UCSD-AML1 (cell line): ENCODE results near the gene IL23R.
"Not testable (repeated sequence)": the region's sequence is repeated elsewhere in the genome, so short reads cannot be mapped to it uniquely, and the experiment has no call there.

Experiments used
- DNase-seq: peaks from one replicate; lab custom pipeline; 2025; ENCODE audit not compliant: unreplicated experiment; lab: John Stamatoyannopoulos, UW

Gene IL23R, protein sequence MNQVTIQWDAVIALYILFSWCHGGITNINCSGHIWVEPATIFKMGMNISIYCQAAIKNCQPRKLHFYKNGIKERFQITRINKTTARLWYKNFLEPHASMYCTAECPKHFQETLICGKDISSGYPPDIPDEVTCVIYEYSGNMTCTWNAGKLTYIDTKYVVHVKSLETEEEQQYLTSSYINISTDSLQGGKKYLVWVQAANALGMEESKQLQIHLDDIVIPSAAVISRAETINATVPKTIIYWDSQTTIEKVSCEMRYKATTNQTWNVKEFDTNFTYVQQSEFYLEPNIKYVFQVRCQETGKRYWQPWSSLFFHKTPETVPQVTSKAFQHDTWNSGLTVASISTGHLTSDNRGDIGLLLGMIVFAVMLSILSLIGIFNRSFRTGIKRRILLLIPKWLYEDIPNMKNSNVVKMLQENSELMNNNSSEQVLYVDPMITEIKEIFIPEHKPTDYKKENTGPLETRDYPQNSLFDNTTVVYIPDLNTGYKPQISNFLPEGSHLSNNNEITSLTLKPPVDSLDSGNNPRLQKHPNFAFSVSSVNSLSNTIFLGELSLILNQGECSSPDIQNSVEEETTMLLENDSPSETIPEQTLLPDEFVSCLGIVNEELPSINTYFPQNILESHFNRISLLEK

DNA sequence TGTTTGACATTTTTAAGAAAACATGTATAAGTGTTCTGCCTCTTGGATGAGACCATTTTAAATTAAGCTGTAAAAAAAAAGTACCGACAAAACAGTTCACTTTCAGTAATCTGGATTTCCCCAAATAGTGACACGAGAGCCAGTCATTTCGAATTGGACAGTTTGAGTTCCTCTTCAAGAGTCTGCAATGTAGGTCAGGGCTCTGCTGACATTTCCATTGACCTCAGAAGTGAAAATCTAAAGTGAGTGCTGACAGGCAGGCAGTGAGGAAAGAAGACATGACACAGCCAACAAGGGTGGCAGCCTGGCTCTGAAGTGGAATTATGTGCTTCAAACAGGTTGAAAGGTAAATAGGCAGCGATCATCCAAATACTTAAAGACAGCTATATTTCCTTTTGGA is at the start of gene IL23R:
Gene IL23R (plus strand): TSS at position 259 of the 400 bp plus-strand sequence. CDS start 1,667 bp downstream, outside the sequence.
- DNase-seq, result no peak

DNA sequence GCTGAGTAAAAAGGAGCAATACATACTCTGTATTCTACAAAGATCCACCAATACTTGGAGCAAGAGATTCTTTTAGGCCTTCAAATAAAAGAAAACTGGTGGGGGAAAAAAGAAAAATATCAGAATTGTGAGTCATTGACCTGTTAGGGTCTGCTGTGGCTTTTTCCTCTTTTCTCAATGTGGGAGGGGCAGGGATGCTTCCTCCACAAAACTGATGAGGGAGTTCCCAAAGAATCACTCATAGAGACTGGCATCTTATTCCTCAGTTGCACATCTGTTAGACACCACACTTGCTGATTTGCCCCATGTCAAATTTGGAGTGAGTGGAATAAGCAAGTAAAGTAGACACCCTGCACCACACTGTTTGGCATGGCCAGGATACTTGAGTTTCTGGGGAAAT is 48.1 kb upstream of the IL23R start:
- no peak for DNase-seq

DNA sequence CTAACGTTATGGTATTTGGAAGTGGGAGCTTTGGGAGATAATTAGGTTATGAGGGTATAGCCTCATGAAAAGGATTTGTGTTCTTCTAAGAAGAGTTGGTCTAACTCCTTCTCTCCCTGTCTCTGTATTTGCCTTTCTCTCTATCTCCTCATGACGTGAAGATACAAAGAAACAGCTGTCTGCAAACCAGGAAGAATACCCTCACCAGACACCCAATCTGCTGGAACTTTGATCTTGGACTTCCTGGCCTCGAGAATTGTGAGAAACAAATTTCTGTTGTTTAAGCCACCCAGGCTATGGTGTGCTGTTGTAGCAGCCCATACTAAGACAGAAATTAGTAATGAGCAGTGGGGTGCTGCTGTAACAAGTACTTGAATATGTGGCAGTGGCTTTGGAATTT is 47.6 kb upstream of the IL23R start:
- no peak for DNase-seq

DNA sequence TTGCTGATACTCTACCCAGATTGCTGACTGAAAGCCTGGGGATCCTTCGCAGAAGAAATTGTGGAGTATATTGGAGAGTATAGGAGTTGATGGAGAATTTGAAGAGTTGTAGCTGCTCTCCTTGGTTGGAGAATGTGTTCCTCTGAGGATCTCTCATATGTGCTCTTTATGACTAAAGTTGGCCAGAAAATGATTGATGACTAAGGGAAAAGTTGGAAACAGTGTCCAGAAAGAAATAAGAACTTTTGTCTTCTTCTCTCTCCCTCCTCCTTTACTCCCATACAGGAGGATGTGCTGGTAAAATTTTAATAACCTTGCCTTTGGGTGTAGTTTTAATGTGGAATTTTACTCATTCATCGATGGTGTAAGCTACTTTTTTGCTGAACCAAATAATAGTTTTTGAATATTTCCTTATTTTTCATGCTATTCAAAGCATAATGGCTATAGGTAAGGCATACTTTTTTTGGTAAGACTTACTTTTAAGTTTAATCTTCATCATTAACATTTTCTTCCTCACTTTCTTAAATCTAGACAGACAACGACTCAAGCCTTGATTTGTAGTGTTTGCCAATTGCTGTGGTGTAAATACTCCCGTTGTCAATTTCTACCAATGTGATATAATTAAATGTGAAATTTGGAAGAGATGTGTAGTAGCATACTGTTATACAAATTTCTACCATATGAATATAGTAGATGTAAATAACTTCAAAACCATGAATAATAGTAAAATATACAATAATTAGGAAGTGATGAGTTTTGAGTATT is 45.2 kb upstream of the IL23R start:
- DNase-seq, result no peak

DNA sequence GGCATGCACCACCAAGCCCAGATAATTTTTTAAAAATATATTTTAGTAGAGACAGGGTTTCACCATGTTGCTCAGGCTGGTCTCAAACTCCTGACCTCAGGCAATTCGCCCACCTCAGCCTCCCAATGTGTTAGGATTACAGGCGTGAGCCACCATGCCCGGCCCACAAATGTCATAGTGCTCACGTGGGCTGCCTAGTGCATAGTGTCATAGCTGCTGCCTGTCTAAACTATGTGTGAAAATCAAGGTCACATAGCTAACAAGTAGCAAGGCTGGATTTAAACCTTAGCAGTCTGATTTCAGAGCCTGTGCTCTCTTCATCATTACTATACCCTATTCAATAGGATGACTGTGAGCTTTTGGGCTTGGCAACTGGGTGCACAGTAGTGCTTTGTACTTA is 41.8 kb upstream of the IL23R start:
- DNase-seq, result no peak

DNA sequence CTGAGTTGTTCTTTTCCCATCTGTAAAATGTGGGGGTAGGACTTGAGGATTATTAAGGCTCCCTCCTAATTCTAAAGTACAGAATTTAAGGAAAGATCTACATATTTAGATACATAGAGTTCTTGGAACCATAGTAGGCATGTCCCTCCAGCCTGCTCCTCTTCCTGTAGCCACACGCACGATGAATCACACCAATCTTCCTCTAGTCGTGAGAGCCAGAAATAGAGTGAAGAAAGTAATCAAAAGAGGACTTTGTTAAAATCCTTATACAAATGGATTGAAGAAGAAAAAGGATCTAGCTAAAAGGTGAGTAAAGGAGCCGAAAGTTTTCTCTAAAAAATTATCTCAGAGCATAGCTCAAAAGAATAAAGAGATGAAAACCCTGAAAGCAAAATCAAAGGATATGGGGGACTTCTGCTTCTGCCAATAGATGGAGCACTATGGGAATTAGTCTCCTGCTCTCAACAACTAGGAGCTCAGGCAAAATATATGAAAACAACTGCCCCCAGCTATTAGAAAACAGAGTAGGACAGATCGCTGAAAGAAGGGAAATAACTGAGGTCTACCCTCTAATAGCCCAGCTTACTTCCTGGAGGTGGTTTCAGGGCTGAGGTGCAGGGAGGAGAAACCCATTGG is 40.0 kb upstream of the IL23R start:
- no peak for DNase-seq

DNA sequence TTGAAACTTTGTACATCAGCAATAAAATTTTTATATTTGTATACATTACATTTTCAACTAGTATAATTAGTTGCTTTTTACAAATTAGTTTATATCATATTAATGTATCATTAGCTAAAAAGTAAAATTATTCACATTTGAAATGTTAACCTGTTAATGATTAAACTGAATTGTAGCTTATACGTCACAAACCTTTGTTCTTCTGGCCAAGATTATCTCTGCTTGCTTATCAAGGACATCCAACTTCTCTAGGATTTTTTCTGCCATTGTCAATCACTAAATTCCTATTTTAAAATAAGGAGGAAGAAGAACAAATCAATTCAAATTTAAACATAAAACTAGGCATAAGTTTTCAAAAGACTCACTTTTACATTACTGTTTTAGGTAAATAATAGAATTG is 39.3 kb upstream of the IL23R start:
- no peak for DNase-seq

DNA sequence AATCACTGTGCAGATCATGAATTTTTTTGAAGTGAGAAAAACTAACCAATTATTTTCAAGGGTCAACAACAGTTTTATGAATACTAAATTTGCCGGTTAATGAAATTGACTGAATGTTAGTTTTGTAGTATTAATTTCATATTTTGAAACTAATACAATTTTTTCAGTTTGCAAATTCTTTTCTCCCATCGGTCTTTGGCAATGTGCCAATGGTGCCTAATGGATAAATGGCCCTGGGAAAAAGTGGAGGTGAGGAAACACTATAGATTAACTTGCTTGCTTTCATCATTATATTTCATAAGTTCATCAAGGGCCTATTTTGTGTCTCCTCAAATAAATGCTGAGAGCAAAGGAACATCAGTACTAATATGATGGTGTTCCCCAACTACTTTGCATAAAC is 35.6 kb upstream of the IL23R start:
- DNase-seq, result no peak

DNA sequence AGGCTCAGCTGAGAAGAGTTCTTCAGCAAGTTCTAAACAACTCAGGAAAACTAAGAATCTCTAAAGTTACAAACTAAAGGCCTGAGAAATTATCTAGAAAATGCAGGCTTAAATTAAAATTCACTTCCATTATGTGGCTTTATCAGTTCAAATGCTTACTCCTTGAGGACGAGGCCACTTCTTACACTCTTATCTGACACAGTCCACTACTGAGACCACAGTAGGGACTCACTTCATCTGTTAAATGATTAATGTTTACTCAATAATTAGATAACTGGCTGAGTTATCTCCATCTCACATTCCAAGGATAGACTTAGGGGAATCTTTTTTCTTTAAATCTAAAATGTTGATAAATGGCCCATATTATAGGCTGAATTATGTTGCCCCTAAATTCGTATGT is 33.1 kb upstream of the IL23R start:
- no peak for DNase-seq

DNA sequence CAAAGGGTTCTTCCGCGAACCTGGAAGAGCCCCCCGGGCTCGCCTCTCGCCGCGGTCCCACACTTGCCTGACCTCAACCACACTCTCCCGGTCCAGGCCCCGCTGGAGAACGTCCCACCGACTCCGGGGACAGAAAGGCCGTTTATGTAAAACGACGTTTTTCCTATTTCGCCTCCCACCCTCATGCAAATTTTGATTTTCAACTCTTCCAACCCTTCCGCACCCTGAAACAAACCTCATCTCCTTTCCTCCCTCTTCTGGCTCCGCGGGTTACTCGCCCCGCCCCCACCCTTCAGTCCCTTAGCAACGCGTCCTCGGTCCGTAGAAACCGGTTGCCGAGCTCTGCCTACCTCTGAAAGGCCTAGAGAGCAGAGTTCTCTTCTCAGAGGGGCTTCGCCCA is 31.6 kb upstream of the IL23R start, which contains the start of gene C1orf141:
Gene C1orf141 (minus strand): TSS at position 276 of the 400 bp plus-strand sequence. CDS start 7,730 bp downstream, outside the sequence.
- no peak for DNase-seq

DNA sequence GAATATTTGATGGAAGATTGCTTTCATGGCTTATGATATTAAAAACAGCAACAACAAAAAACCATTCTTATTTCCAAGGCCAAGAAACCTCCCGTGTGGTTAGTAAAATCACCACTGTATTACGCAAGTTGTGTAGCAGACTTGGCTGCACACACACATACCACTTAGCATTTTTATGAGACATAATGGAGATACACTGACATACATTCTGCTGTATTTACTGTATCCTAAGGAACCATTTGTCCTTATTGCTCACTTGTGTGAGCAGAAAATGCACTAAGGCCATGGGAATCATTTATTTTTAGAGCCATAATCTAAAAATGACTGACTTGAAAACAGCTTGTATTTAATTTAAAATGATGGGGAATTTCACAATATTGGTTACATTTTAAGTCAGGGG is 30.9 kb upstream of the IL23R start:
- no peak for DNase-seq

DNA sequence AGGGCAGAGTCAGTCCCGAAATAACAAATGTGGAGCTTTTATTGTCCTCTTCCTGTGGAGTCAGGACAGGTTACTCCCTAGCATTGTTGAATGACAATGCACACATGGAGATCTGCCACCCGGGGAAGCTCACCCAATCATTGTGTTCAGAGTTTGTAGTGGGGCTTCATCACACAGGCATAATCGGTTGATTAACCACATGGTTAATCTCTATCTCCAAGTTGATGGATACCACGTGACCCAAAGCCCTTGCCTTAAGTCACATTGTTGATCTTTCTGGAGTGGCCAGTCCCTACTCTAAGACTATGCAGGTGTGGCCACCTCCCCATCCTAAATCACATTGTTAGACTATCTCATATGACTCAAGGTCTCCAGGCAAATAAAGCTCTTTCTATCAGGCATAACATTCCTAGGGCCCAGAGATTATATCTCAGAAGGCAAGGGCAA is 28.9 kb upstream of the IL23R start:
- no peak for DNase-seq

DNA sequence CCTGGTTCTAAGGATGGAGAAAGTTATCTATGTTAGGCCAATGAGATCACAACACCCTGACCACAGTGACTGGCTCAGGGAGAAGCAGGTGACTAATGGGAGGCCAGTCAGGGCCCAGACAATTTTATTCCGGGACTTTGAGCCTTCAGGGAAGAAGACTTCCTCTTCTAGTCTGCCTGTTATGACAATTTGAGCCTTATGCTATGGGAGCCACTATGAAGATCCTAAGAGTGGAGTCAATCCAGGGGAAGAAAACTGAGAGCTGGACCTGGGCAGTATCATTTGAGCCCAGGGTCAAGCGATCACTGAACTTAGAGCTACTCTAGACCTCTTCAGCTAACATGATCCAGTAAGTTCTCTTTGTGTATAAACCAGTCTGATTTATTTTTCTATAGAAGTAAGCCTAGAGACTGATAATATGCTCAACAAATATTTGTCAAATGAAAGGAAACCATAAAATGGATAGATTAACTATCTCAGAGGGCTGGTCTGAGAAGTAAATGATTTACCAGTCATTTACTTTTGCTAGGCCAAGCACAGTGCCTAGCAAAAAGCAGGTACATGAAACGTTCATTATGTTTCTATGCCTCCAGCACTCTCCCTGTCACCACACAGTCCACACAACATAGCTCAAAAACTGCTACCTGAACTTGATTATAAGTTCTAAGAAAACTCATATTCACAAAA is 27.3 kb upstream of the IL23R start:
- no peak for DNase-seq

DNA sequence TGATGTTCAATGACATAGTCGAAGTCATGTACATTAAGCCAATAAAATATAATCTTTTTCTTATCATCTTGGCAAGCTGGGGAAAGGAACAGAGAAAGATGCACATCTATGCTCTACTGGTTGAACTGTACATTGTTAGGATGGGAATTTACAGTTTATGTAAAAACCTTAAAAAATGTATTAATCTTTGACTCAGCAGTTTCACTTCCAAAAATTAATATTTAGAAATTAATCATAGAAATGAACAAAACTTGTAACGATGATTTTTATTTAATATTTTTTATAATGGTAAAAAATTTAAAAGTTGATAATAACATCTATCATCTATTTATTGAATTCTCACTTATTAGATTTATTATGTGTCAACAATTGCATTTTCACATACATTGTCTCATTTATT is 25.8 kb upstream of the IL23R start:
- no peak for DNase-seq

DNA sequence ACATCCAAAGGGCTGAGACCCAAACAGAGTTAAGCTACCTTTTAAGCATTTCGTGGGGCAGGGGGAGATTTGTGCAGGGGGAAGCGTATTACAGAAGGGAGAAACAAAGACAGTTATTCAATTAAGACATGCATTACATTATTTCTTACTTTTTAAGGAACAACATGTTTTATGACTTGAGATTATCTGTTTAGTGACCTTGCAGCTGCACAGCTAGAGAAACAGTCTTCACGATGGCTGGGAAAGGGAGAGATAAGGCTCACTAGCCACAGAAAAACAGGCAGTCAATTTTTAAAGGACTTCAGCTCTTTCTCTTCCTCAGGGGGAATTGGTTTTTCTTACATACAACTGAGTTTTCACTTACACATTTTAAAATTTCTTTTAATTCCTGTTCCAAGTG is 24.4 kb upstream of the IL23R start:
- DNase-seq, result not testable (repeated sequence)

DNA sequence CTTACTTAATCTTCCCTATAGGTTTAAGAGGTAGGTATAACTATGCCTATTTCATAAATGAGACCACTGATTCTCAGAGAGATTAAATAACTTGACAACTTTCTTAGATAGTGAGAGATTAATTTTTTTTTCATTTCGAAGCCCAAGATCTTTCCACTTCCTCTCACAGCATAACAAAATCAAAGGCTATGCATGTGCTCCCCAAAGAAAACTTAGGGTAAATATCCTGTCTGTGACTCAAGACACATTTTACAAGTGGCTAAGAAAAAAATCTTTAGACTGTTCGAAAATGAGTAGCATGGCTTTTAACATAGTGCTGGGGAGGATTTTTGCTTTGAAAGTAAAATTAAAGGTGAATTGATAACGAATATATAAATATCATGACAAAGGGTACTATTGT is 23.3 kb upstream of the IL23R start:
- no peak for DNase-seq

DNA sequence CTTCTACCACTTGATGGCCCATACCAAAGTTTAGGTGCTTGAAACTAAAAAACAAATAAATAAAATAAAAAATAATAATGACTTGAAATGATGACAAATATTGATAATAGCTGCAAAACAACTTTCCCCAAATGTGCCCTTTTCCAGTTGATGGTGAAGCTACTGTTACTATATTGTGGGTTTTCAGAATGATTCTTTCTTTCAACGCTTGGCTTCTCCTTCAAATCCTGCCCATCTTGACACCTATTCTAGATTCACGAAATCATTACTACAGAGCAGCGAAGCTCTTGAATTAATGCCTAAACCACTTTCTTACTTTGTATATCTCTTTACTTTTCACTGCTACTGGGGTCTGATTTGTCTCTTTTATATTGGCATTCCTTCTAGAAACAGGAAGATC is 22.3 kb upstream of the IL23R start:
- no peak for DNase-seq

DNA sequence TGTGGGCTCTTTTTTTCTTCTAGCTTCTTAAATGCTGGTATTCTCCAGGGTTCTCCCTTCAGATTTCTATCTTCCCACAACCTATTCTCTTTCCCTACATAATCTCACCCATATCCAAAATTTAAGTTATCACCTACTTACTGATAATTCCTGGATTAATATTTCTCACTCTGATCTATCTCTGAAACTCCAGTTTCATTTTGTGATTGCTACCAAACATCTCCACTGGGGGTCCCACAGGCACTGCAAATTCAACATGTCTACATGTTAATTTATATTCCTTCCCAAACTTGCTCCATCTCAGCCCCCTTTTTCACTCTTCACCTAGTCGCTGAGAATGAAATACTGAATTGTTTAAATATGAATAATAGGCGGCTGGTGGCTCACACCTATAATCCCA is 21.6 kb upstream of the IL23R start:
- no peak for DNase-seq

DNA sequence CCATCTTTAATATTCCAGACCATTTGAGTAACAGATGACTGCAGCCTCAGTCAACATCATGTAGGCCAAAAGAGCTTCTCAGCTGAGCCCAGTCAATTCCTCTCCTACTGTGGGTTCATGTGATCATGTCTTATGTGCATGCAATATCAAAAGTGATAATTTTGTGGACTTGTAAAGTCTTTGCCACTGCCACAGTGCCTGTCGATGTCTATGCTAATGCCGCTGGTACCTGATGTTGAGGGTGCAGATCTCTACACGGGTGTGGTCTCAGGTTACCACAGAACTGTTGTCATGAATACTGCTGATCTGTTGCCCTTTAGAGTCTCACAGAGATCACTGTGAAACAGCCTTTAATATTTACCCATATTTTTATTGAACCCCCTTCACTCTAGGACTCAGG is 20.2 kb upstream of the IL23R start:
- DNase-seq, result no peak

DNA sequence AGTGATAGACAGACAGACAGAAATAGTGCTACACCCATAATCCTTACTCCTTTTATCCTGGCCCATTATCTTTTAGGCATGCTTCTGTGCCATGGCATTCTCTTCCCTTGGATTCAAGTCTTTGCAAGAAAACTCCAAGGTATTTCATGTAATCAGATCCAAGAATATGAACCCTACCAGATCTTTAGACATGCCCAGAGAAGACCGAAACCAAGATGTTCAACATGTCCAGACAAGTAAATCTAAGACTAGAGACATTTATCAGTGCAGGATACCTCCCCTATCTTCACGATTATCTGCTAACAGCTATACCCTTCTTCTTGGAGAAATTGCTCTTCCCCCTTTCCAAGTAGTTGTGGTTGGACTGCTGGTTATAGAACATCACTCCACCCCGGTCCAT is 19.7 kb upstream of the IL23R start:
- DNase-seq, result no peak

DNA sequence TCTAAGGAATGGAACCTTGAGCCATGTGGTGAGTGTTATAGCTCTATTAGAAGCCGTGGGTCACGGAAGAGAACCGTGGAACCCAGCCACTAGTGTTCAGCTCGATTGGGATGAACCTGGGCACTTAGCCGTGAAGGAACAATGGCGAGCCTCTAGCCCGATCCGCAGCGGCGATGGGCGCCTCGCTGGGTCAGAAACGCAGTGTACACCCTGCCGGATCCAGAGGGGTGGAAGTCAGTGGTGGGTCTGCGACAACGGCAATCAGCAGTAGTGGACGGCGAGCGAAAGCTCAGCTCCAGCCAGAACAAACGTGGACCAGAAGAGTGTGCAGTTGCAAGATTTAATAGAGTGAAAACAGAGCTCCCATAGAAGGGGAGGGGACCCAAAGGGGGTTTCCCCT is 18.3 kb upstream of the IL23R start:
- DNase-seq, result not testable (repeated sequence)
